MCF 10A (cell line): ENCODE measurements around the gene MAGEA2. TPM values are rescaled to one million over a fixed set of nuclear protein-coding genes. Genes with fewer than 3 reads are reported as not detected.
"Not testable (repeated sequence)": the region's sequence is repeated elsewhere in the genome, so short reads cannot be mapped to it uniquely, and the experiment has no call there.

Experiments used
- BruUV-seq: library from RNA; stranded (reverse); fragments of 400-500 nt; replicated peaks from 2 replicates; lab custom pipeline; 2021; lab: Mats Ljungman, UMichigan
- CTCF ChIA-PET: fragments of 300-600 bp; sonication (Branson Sonifier 250); formaldehyde crosslinking; extraction: SDS; loops from one replicate; lab custom pipeline; 2021; ENCODE audit warnings: antibody characterized with exemption, inconsistent platforms; lab: Yijun Ruan, JAX
- POLR2A ChIA-PET: fragments of 300-600, 350-650 bp; sonication (Branson Sonifier 250); formaldehyde crosslinking; extraction: SDS; loops from one replicate; lab custom pipeline; 2020; ENCODE audit warnings: antibody characterized with exemption, inconsistent platforms; lab: Yijun Ruan, JAX
- DNase-seq: peaks from one replicate; pipeline ENCODE4 v3.0.0-alpha.2; 2018; ENCODE audit not compliant: unreplicated experiment
- H3K27ac Mint-ChIP-seq: one replicate; pipeline ENCODE4 v1.8.0; 2022; ENCODE audit warnings: mild to moderate bottlenecking, low read depth, mixed read lengths; ENCODE audit not compliant: unreplicated experiment
- H3K27me3 Mint-ChIP-seq: one replicate; pipeline ENCODE4 v1.8.0; 2022; ENCODE audit warnings: mixed read lengths; ENCODE audit not compliant: insufficient read depth, unreplicated experiment
- H3K36me3 Mint-ChIP-seq: one replicate; pipeline ENCODE4 v1.8.0; 2022; ENCODE audit warnings: mild to moderate bottlenecking, moderate library complexity, mixed read lengths; ENCODE audit not compliant: insufficient read depth, unreplicated experiment
- H3K4me1 Mint-ChIP-seq: one replicate; pipeline ENCODE4 v1.8.0; 2022; ENCODE audit warnings: mixed read lengths; ENCODE audit not compliant: insufficient read depth, unreplicated experiment
- H3K4me3 Mint-ChIP-seq: one replicate; pipeline ENCODE4 v1.8.0; 2022; ENCODE audit warnings: mild to moderate bottlenecking, moderate library complexity, mixed read lengths; ENCODE audit not compliant: unreplicated experiment
- H3K9me3 Mint-ChIP-seq: one replicate; pipeline ENCODE4 v1.8.0; 2022; ENCODE audit warnings: mixed read lengths; ENCODE audit not compliant: unreplicated experiment
- CTCF ChIP-seq: fragments of 200-600 bp; IDR thresholded peaks from one replicate; pipeline ENCODE4 v1.8.0; 2022; ENCODE audit warnings: antibody characterized with exemption, mild to moderate bottlenecking; ENCODE audit not compliant: unreplicated experiment
- intact Hi-C: fragments of 100-400 bp; cut with micrococcal nuclease; formaldehyde crosslinking; loops from 2 replicates; pipeline ENCODE4 v1.14.1; 2022
- total RNA-seq: library from RNA; stranded (reverse); gene quantifications from 2 replicates; pipeline ENCODE4 v1.2.3, GENCODE V29; 2022

MAGEA2 gene
- total RNA-seq, 1 experiment from 2014 or later: not detected

DNA sequence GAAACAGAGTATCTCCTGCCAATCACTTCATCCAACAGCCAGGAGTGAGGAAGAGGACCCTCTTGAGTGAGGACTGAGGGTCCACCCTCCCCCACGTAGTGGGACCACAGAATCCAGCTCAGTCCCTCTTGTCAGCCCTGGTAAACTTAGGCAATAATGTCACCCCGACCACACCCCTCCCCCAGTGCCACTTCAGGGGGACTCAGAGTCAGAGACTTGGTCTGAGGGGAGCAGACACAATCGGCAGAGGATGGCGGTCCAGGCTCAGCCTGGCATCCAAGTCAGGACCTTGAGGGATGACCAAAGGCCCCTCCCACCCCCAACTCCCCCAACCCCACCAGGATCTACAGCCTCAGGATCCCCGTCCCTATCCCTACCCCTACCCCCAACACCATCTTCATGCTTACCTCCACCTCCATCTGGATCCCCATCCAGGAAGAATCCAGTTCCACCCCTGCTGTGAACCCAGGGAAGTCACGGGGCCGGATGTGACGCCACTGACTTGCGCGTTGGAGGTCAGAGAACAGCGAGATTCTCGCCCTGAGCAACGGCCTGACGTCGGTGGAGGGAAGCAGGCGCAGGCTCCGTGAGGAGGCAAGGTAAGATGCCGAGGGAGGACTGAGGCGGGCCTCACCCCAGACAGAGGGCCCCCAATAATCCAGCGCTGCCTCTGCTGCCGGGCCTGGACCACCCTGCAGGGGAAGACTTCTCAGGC is 20.2 kb downstream of the MAGEA2 start, which contains the start of the genes CSAG1 and MAGEA12:
Gene CSAG1, minus strand, starts transcription at position 461 of the 715 bp plus-strand sequence. CDS start 1,261 bp downstream, outside the sequence.
Gene MAGEA12, plus strand, starts transcription at position 497 of the 715 bp plus-strand sequence. CDS start 2,405 bp downstream, outside the sequence.
- Mint-ChIP-seq H3K27me3 (no peaks in the 10 kb centered on the region), H3K27ac (no peak within 1 kb of the TSS), H3K4me1 (no peaks in the 10 kb centered on the region), H3K4me3 (no peak within 1 kb of the TSS), H3K9me3 (no peaks in the 10 kb centered on the region), H3K36me3 (no peaks in the 10 kb centered on the region)
- intact Hi-C loops: no loop called here
- no peak for DNase-seq
- BruUV-seq: no TSS peak
- CTCF ChIA-PET: no interaction called here
- POLR2A ChIA-PET: no interaction called here
- no peak for TF ChIP-seq CTCF

DNA sequence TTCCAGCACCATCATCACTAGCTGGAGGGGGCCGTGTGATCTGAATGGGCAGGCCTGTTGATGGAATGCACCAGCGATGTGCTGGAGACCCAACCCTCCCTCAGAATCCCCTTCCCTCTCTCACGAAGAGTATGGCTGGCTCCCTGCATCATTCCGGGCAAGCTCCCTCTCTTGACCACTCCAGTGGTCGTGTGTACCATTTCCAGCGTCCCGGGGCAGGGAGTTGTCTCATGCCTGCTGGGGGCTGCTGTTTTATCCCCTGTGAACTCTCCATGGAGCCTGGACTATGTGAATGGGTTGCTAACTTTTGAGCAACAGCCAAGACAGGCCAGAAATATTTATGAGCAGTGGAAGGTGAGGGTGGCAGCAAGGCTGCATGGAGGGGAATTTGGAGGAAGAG is 28.2 kb downstream of the MAGEA2 start:
- CTCF ChIA-PET: no interaction called here
- H3K9me3 Mint-ChIP-seq: no peaks in the 10 kb centered on the region

DNA sequence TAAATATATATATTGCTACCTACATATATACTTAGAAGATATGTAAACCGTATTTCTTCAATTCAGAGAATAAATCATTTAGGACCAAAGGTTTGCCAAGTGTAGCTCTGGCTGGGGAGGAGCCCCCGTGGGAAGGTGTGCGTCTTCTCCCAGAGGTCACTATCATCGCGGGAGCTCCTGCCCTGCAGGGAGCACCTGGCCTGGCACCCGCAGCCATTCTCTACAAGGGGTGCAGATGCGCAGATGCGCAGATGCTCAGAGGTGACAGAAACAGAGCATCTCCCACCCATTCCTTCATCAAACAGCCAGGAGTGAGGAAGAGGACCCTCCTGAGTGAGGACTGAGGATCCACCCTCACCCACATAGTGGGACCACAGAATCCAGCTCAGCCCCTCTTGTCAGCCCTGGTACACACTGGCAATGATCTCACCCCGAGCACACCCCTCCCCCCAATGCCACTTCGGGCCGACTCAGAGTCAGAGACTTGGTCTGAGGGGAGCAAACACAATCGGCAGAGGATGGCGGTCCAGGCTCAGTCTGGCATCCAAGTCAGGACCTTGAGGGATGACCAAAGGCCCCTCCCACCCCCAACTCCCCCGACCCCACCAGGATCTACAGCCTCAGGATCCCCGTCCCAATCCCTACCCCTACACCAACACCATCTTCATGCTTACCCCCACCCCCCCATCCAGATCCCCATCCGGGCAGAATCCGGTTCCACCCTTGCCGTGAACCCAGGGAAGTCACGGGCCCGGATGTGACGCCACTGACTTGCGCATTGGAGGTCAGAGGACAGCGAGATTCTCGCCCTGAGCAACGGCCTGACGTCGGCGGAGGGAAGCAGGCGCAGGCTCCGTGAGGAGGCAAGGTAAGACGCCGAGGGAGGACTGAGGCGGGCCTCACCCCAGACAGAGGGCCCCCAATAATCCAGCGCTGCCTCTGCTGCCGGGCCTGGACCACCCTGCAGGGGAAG is 39.5 kb downstream of the MAGEA2 start, which contains the start of gene MAGEA2B:
Gene MAGEA2B, plus strand, starts transcription at position 814 of the 973 bp plus-strand sequence. CDS start 2,479 bp downstream, outside the sequence.
- H3K4me3 Mint-ChIP-seq, intact Hi-C loops, BruUV-seq, CTCF ChIA-PET, H3K36me3 Mint-ChIP-seq, DNase-seq, H3K27me3 Mint-ChIP-seq, H3K9me3 Mint-ChIP-seq, H3K27ac Mint-ChIP-seq, POLR2A ChIA-PET, H3K4me1 Mint-ChIP-seq: not testable (repeated sequence)

More for the DNA sequence above, 28.2 kb downstream of the MAGEA2 start:
- H3K36me3 Mint-ChIP-seq: no peaks in the 10 kb centered on the region
- BruUV-seq: no TSS peak
- intact Hi-C loops: no loop called here
- no peak overlapping the region for H3K27ac Mint-ChIP-seq
- no peaks in the 10 kb centered on the region for H3K4me1 Mint-ChIP-seq
- POLR2A ChIA-PET: no interaction called here
- H3K4me3 Mint-ChIP-seq: no peak overlapping the region
- DNase-seq: no peak
- no peaks in the 10 kb centered on the region for H3K27me3 Mint-ChIP-seq
- TF ChIP-seq CTCF: no peak

GRCh38 chrX:152713195-152713594 is 40.4 kb downstream of the MAGEA2 start:
- DNase-seq, H3K4me1 Mint-ChIP-seq, H3K4me3 Mint-ChIP-seq, BruUV-seq, intact Hi-C loops, H3K36me3 Mint-ChIP-seq, CTCF ChIA-PET, H3K9me3 Mint-ChIP-seq, H3K27ac Mint-ChIP-seq, POLR2A ChIA-PET, H3K27me3 Mint-ChIP-seq: not testable (repeated sequence)

DNA sequence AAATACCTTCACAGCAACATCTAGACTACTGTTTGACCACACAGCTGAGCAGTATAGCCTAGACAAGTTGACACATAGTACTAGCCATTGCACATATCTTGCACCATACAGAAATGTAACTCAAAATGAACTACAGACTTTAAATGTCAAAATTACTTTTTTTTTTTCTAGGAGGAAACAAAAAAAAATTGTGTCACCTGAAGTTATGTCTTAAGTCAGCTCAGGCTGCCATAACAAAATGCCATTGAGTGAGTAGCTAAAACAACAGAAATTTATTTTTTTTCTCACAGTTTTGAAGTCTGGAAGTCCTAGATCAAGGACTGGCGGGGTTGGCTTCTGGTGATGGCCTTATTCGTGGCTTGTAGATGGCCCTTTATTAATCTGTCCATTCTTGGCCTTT is 44.5 kb downstream of the MAGEA2 start, which contains the start of gene CSAG2:
Gene CSAG2, minus strand, starts transcription at position 101 of the 400 bp plus-strand sequence. CDS start 161 bp downstream, outside the sequence.
- H3K9me3 Mint-ChIP-seq, DNase-seq, intact Hi-C loops, H3K36me3 Mint-ChIP-seq, H3K27me3 Mint-ChIP-seq, H3K27ac Mint-ChIP-seq, H3K4me3 Mint-ChIP-seq, H3K4me1 Mint-ChIP-seq, BruUV-seq, CTCF ChIA-PET, POLR2A ChIA-PET: not testable (repeated sequence)

GRCh38 chrX:152706500-152706899 is 47.1 kb downstream of the MAGEA2 start:
- H3K9me3 Mint-ChIP-seq, BruUV-seq, H3K27me3 Mint-ChIP-seq, H3K4me3 Mint-ChIP-seq, H3K27ac Mint-ChIP-seq, CTCF ChIA-PET, H3K4me1 Mint-ChIP-seq, POLR2A ChIA-PET, intact Hi-C loops, DNase-seq, H3K36me3 Mint-ChIP-seq: not testable (repeated sequence)

- BruUV-seq, H3K4me3 Mint-ChIP-seq, H3K27ac Mint-ChIP-seq, DNase-seq, H3K27me3 Mint-ChIP-seq, H3K36me3 Mint-ChIP-seq, CTCF ChIA-PET, intact Hi-C loops, H3K9me3 Mint-ChIP-seq, H3K4me1 Mint-ChIP-seq, POLR2A ChIA-PET: not testable (repeated sequence)
These were observed 53.3 kb downstream of the MAGEA2 start for GRCh38 chrX:152700390-152700789.
